Right lobe of liver (tissue), 4 donors: ENCODE data around the gene GDNF.

ENCODE experiments used
- CTCF ChIP-seq, 4 donors: fragments of 200-600 bp in 3 of 4; fragments of 450-650 bp in 1 of 4; IDR thresholded peaks; one replicate each; pipeline versions ENCODE4 v1.5.1 to v1.8.0; 2016 to 2022; ENCODE audit warnings: antibody characterized with exemption in 4 of 4, mild to moderate bottlenecking in 2 of 4
- POLR2A ChIP-seq: fragments of 450-650 bp; IDR thresholded peaks from one replicate; pipeline ENCODE4 v1.6.1; 2017; ENCODE audit warnings: antibody characterized with exemption, mild to moderate bottlenecking
- donor health status: DM: no; HTN: no; CAD: no.
- donor health status: DM: no; HTN: no; CAD: no.
- donor health status: DM: no; HTN: yes; CAD: no.

GRCh38 chr5:37833990-37834389, 5.9 kb downstream of the GDNF start:
- TF ChIP-seq CTCF (IDR thresholded peaks at IDR 0.05): no peak
- no peak for TF ChIP-seq POLR2A
